Liver (tissue), 3 donors: Measurements from ENCODE around the gene L3MBTL3.

ENCODE experiments used
- CTCF ChIP-seq: fragments of 150-350 bp; IDR thresholded peaks from 2 replicates; pipeline ENCODE4 v1.5.1; 2017; ENCODE audit warnings: improper control_type of control experiment, low read depth, low read length; ENCODE audit not compliant: missing input control
- EGR1 ChIP-seq, 2 donors: IDR thresholded peaks; 2 replicates each; pipeline ENCODE4 v1.6.1; 2016 to 2018; ENCODE audit warnings: antibody characterized with exemption in 2 of 2, low read depth in 2 of 2
- FOXA1 ChIP-seq: IDR thresholded peaks from 2 replicates; pipeline ENCODE4 v1.6.1; 2016; ENCODE audit warnings: antibody characterized with exemption
- FOXA2 ChIP-seq: IDR thresholded peaks from 2 replicates; pipeline ENCODE4 v1.6.1; 2016; ENCODE audit warnings: antibody characterized with exemption
- RAD21 ChIP-seq, 2 donors: IDR thresholded peaks; 2 replicates each; pipeline ENCODE4 v1.6.1; 2016; ENCODE audit warnings: antibody characterized with exemption in 2 of 2, mild to moderate bottlenecking in 2 of 2
- SP1 ChIP-seq: IDR thresholded peaks from 2 replicates; pipeline ENCODE4 v1.6.1; 2018; ENCODE audit warnings: antibody characterized with exemption, mild to moderate bottlenecking
- TAF1 ChIP-seq: conservative IDR thresholded peaks from 2 replicates; pipeline ENCODE4 v1.6.1; 2016; ENCODE audit warnings: antibody characterized with exemption, mild to moderate bottlenecking
- YY1 ChIP-seq: IDR thresholded peaks from 2 replicates; pipeline ENCODE4 v1.6.1; 2016; ENCODE audit warnings: antibody characterized with exemption, mild to moderate bottlenecking
- donor health status: healthy.
- donor health status: healthy.

- TF ChIP-seq CTCF: no peak
- no peak for TF ChIP-seq RAD21 (IDR thresholded peaks at IDR 0.05)
- no peak for TF ChIP-seq YY1
- TF ChIP-seq SP1: no peak
- no peak for TF ChIP-seq FOXA1
- TF ChIP-seq EGR1 (IDR thresholded peaks at IDR 0.05; ENCODE audit: low read depth in 2 of 2): no peak
- TF ChIP-seq TAF1: no peak
- TF ChIP-seq FOXA2: no peak
Observed at GRCh38 chr6:130035211-130035610, 16.8 kb downstream of the L3MBTL3 start.
